Measurements from ENCODE around the gene RPL22L1. TPM values are rescaled to one million over a fixed set of nuclear protein-coding genes. Genes with fewer than 3 reads are reported as not detected.

RPL22L1 gene
- total and polyA plus RNA-seq, 8 donors = 10.4 to 89.0 (median 35.4) TPM

GRCh38 chr3:170840291-170840859 is 29.6 kb downstream of the RPL22L1 start:
- Histone ChIP-seq H3K27me3 (no peaks in the 10 kb centered on the region), H3K36me3 (no peaks in the 10 kb centered on the region), H3K4me3 (no peak overlapping the region), H3K9me3 (no peaks in the 10 kb centered on the region), H3K4me1 (no peaks in the 10 kb centered on the region), H3K27ac (no peak overlapping the region)
- TF ChIP-seq CTCF (IDR thresholded peaks at IDR 0.05) = no peak
- 80 to 82% methylated on average over 2 of the region's 2 CpGs for WGBS, 2 donors
- intact Hi-C loops (cut with DNase I) = no loop called here
- FAIRE-seq (no peak), DNase-seq (no peak), ATAC-seq (no peak)

GRCh38 chr3:170839518-170840100 is 30.4 kb downstream of the RPL22L1 start:
- TF ChIP-seq CTCF (IDR thresholded peaks at IDR 0.05) = no peak
- FAIRE-seq = no peak
- Histone ChIP-seq H3K36me3 (no peaks in the 10 kb centered on the region), H3K4me3 (no peak overlapping the region), H3K27ac (no peak overlapping the region), H3K9me3 (no peaks in the 10 kb centered on the region), H3K27me3 (no peaks in the 10 kb centered on the region), H3K4me1 (no peaks in the 10 kb centered on the region)
- no peak for ATAC-seq
- WGBS, 2 donors = 76 to 83% methylated on average over 3 of the region's 3 CpGs
- no peak for DNase-seq
- intact Hi-C loops (cut with DNase I) = no loop called here

GRCh38 chr3:170836491-170836890 is 33.5 kb downstream of the RPL22L1 start:
- ATAC-seq = no peak
- WGBS, 2 donors = 87 to 91% methylated on average over 4 of the region's 4 CpGs
- H3K9me3 ChIP-seq = no peaks in the 10 kb centered on the region
- H3K27ac ChIP-seq = no peak overlapping the region
- no peak for FAIRE-seq
- intact Hi-C loops (cut with DNase I) = no loop called here
- H3K4me1 ChIP-seq = no peaks in the 10 kb centered on the region
- no peaks in the 10 kb centered on the region for H3K36me3 ChIP-seq
- DNase-seq = no peak
- H3K27me3 ChIP-seq = no peaks in the 10 kb centered on the region
- no peak overlapping the region for H3K4me3 ChIP-seq
- no peak for TF ChIP-seq CTCF (IDR thresholded peaks at IDR 0.05)

GRCh38 chr3:170835336-170835735 is 34.7 kb downstream of the RPL22L1 start:
- Histone ChIP-seq H3K27me3 (no peaks in the 10 kb centered on the region), H3K36me3 (no peaks in the 10 kb centered on the region), H3K4me3 (no peak overlapping the region), H3K4me1 (no peaks in the 10 kb centered on the region), H3K9me3 (no peaks in the 10 kb centered on the region), H3K27ac (no peak overlapping the region)
- DNase-seq (no peak), FAIRE-seq (no peak), ATAC-seq (no peak)
- intact Hi-C loops (cut with DNase I) = no loop called here
- no peak for TF ChIP-seq CTCF (IDR thresholded peaks at IDR 0.05)
- WGBS, 2 donors = 33 to 42% methylated on average over 3 of the region's 3 CpGs

GRCh38 chr3:170830580-170830979 is 39.4 kb downstream of the RPL22L1 start:
- H3K27ac ChIP-seq = no peak overlapping the region
- no peak overlapping the region for H3K4me3 ChIP-seq
- no peak for TF ChIP-seq CTCF (IDR thresholded peaks at IDR 0.05)
- H3K27me3 ChIP-seq = no peaks in the 10 kb centered on the region
- no peaks in the 10 kb centered on the region for H3K36me3 ChIP-seq
- H3K4me1 ChIP-seq = no peaks in the 10 kb centered on the region
- intact Hi-C loops (cut with DNase I) = no loop called here
- FAIRE-seq = no peak
- ATAC-seq = no peak
- WGBS, 2 donors = 90 to 99% methylated on average over 4 of the region's 4 CpGs
- no peak for DNase-seq
- no peaks in the 10 kb centered on the region for H3K9me3 ChIP-seq
